PFSK-1 (cell line): ENCODE results near the gene C4A.

Experiments used
- FOXP2 ChIP-seq: optimal IDR thresholded peaks from 2 replicates; pipeline ENCODE3; 2011; ENCODE audit warnings: borderline replicate concordance, control low read depth, inconsistent platforms; ENCODE audit not compliant: insufficient read depth; ENCODE audit errors: extremely low read length, extremely low read depth
- POLR2AphosphoS5 ChIP-seq: IDR thresholded peaks from 2 replicates; pipeline ENCODE4 v1.6.1; 2012; ENCODE audit warnings: low read depth, mild to moderate bottlenecking, control low read depth, low read length, moderate library complexity
- SIN3A ChIP-seq: IDR thresholded peaks from 2 replicates; pipeline ENCODE4 v1.6.1; 2012; ENCODE audit warnings: mild to moderate bottlenecking, low read length, moderate library complexity, borderline replicate concordance; ENCODE audit not compliant: insufficient read depth
- TAF1 ChIP-seq: IDR thresholded peaks from 2 replicates; pipeline ENCODE4 v1.6.1; 2012; ENCODE audit warnings: low read length, control low read depth, borderline replicate concordance; ENCODE audit not compliant: insufficient read depth
- TF ChIP-seq, protein P1 (sequence below), 2 experiments: IDR thresholded peaks; 2 replicates each; pipeline versions ENCODE4 v1.6.1 to v1.8.0; 2011 to 2012; ENCODE audit warnings: low read depth in 2 of 2, low read length in 2 of 2, control low read depth in 1 of 2, inconsistent platforms in 1 of 2, mild to moderate bottlenecking in 1 of 2, moderate library complexity in 1 of 2; ENCODE audit not compliant: insufficient read depth in 1 of 2

The C4A gene

DNA sequence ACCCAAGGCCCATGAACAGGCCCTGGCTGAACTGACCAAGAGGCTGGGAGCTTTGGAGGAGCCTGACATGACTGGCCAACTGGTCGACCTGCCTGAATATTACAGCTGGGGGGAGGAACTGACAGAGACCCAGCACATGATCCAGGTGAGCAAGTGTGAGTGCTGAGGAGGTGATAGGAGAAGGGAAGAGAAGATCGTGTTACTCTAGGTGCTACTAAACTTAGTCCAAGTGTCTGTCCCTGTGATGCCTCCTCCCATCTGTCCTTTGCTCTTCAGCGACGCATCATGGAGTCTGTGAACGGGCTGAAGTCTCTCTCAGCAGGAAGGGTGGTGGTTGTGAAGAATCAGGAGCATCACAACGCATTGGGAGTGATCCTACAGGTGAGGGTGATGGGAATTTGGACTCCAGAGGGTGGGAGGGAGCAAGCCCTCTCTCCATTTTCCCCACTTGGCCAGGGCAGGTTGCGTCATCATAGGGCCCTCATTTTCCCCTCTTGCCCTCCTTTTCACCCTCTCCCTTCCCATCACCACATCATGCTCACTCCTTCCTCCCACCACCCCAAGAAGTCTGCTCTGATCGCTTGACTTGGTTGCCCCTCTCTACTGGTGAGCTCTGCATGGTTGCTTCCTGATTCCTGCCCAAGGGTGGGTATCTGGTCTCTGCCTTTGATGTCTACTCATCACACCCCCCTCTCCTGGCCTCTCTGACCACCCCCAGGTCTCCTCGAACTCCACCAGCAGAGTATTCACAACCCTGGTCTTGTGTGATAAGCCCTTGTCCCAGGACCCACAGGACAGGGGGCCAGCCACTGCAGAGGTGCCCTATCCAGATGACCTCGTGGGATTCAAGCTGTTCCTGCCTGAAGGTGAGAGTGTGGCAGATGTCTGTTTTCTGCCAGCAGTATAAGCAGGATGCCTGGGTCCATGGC, 14.6 kb upstream of the C4A start:
- TF ChIP-seq FOXP2: no peak
- TF ChIP-seq POLR2AphosphoS5: no peak
- TF ChIP-seq, protein P1, sequence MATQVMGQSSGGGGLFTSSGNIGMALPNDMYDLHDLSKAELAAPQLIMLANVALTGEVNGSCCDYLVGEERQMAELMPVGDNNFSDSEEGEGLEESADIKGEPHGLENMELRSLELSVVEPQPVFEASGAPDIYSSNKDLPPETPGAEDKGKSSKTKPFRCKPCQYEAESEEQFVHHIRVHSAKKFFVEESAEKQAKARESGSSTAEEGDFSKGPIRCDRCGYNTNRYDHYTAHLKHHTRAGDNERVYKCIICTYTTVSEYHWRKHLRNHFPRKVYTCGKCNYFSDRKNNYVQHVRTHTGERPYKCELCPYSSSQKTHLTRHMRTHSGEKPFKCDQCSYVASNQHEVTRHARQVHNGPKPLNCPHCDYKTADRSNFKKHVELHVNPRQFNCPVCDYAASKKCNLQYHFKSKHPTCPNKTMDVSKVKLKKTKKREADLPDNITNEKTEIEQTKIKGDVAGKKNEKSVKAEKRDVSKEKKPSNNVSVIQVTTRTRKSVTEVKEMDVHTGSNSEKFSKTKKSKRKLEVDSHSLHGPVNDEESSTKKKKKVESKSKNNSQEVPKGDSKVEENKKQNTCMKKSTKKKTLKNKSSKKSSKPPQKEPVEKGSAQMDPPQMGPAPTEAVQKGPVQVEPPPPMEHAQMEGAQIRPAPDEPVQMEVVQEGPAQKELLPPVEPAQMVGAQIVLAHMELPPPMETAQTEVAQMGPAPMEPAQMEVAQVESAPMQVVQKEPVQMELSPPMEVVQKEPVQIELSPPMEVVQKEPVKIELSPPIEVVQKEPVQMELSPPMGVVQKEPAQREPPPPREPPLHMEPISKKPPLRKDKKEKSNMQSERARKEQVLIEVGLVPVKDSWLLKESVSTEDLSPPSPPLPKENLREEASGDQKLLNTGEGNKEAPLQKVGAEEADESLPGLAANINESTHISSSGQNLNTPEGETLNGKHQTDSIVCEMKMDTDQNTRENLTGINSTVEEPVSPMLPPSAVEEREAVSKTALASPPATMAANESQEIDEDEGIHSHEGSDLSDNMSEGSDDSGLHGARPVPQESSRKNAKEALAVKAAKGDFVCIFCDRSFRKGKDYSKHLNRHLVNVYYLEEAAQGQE (IDR thresholded peaks at IDR 0.05; ENCODE audit: insufficient read depth in 1 of 2, low read depth in 2 of 2, low read length in 2 of 2): no peak
- no peak for TF ChIP-seq SIN3A
- no peak for TF ChIP-seq TAF1

DNA sequence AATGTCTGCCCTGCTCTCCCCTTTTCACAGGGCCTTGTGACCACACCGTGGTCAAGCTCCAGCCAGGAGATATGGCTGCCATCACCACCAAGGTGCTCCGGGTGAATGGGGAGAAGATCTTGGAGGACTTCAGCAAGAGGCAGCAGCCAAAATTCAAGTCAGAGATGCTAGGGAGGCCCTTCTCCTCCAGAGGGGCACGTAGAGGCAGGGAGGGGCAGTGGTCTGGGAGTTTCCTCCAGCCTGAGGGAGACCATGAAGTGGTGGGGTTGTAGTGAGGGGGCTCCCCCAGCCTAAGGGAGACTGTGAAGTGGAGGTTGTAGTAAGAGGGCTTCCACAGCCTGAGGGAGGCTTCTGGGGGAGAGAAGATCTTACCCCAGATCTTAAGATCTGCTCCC, 13.9 kb upstream of the C4A start:
- TF ChIP-seq TAF1 (no peak), FOXP2 (no peak), SIN3A (no peak), POLR2AphosphoS5 (no peak)
- TF ChIP-seq, protein P1 (IDR thresholded peaks at IDR 0.05; ENCODE audit: insufficient read depth in 1 of 2, low read depth in 2 of 2, low read length in 2 of 2): no peak

DNA sequence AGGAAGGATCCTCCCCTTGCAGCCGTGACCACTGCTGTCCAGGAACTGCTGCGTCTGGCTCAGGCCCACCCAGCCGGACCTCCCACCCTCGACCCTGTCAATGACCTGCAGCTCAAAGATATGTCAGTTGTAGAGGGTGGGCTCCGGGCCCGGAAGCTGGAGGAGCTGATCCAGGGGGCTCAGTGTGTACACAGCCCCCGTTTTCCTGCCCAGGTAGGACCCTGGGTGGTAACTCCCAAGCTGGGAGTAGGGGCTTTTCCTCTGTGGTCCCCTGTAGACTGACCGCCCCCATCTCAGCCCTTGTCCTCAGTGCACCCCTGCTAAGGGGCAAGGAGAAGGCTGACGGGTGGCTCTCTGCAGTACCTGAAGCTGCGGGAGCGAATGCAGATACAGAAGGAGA, 13.5 kb upstream of the C4A start:
- TF ChIP-seq FOXP2 (no peak), SIN3A (no peak), TAF1 (no peak), POLR2AphosphoS5 (no peak)
- TF ChIP-seq, protein P1 (IDR thresholded peaks at IDR 0.05; ENCODE audit: insufficient read depth in 1 of 2, low read depth in 2 of 2, low read length in 2 of 2): no peak

DNA sequence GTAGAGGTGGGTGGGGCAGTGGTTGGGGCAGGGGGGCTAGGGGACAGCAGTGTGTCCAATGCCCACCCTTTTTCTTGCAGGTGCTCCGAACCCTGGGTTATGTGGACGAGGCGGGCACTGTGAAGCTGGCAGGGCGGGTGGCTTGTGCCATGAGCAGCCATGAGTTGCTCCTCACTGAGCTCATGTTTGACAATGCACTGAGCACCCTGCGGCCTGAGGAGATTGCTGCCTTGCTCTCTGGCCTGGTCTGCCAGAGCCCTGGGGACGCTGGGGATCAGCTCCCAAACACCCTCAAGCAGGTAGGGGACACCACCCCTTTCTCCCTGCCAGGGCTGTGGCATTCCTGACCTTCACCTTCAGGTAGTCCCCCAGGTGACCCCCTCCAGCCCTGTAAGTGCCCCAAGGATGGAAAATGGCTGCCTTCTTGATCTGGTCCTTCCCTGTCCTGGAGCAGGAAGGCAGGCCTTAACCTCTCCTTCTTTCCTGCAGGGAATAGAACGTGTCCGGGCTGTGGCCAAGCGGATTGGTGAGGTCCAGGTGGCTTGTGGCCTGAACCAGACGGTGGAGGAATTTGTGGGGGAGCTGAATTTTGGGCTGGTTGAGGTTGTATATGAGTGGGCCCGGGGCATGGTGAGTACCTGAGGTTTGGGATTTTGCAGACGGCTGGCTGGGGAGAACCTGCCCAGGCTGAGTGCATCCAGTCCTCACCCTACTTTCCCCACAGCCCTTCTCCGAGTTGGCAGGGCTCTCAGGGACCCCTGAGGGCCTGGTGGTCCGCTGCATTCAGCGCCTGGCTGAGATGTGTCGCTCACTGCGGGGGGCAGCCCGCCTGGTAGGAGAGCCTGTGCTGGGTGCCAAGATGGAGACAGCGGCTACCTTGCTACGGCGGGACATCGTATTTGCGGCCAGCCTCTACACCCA, 12.8 kb upstream of the C4A start:
- no peak for TF ChIP-seq SIN3A

DNA sequence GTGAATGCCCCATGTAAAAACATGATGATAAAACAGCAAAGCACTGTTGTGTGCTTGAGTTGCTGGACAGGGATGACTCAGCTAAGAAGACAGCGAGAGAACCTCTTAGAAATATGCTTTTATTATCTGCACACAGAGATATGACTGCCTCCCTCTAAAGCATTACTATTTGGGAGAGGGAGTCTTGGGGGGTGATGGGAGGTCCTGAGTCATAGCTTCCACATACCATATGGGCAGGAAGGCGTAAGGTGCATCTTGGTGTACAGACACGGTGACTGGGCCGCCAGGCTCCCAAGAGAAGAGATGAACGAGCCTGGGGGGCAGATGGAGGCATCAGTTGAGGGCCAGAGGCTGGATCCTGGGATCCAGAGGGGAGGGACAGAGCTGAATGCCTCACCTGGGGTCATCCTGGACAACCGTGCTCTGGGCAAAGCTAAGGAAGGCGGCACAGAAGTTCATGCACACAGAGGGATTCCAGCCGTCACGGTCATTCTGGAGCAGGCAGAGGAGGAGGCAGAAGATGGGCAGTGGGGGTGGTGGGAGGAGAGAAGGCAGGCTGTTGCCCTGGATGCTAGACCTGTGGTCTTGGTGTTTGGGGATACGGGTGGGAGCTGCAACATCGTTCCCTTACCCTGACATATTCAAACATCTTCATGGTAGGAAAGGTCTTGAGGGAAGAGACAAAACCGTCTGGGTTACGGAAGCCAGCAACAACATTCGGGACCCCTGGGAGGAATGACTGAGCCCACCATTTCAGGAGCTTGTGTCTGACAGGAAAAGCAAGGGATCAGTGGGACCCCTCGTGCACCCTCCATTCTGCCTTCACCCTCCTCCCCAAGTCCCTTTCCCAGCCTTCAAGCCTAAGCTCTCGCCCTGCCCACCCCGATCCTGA, 11.9 kb upstream of the C4A start:
- TF ChIP-seq TAF1: no peak
- TF ChIP-seq FOXP2: no peak
- no peak for TF ChIP-seq POLR2AphosphoS5
- TF ChIP-seq, protein P1 (IDR thresholded peaks at IDR 0.05; ENCODE audit: insufficient read depth in 1 of 2, low read depth in 2 of 2, low read length in 2 of 2): no peak
- TF ChIP-seq SIN3A: no peak
